GM21381 (cell line): ENCODE results near the gene ZNF625.
"Not testable (repeated sequence)": the region's sequence is repeated elsewhere in the genome, so short reads cannot be mapped to it uniquely, and the experiment has no call there.

Experiments
- ATAC-seq: cut with Tn5 transposase; IDR thresholded peaks from one replicate; pipeline ENCODE4 v1.9.1; 2021; ENCODE audit warnings: mild to moderate bottlenecking, moderate library complexity; ENCODE audit not compliant: unreplicated experiment

The ZNF625 gene

DNA sequence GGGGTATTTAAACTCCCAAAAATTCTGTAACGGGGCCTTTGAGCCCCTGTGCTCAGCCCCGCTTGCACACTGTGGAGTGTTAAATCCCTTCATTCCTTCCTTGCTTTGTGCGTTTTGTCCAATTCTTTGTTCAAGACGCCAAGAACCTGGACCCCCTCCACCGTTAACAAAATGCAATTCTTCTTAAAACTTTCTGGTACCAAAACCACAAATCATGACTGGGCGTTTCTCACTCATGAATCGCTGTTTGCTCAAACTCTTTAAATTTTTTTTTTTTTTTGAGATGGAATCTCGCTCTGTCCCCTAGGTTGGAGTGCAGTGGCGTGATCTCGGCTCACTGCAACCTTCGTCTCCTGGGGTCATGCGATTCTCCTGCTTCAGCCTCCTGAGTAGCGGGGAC is 17.3 kb downstream of the ZNF625 start:
- ATAC-seq: no peak

DNA sequence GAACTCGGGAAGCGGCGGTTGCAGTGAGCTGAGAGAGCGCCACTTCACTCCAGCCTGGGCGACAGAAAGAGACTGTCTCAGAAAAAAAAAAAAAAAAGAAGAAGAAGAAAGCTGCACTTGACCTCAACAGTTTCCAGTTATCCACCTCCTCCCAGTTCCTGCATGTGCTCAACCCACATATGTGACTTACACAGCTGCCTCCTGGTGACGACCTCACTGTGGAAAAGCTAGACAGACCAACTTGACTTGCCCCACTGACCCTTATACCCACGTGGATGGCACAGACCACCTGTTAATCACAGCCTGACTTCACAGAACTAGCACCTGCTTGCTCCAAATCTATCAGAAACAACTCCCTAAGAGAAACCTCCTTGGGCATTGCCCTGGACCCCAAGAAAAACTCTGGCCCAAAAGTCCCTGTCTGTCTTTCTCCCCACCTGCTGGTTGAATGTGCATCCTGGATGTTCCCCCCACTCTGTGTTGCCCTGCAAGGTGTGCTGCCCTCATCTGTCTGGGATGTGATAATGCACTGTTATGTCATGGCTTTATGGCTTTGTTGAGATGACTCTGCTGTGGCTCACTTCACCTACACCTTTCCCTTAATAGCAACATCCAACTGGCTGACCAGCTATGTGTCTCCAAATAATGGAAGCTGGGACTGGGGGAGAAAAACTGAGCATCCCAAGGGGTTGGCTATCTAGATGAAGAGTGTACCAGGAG is 19.2 kb downstream of the ZNF625 start:
- ATAC-seq: no peak

DNA sequence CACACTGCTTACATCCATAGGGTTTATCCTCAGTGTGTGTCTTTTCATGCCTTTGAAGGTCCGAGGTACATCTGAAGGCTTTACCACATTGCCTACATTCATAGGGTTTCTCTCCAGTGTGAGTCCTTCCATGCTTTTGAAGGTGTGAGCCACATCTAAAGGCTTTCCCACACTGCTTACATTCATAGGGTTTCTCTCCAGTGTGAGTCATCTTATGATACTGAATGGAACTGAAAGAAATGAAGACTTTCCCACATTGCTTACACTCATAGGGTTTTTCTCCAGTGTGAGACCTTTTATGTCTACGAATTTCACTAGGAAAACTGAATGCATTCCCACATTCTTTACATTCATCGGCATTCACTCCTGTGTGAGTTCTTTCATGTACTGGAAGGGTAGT is 23.5 kb downstream of the ZNF625 start:
- no peak for ATAC-seq

DNA sequence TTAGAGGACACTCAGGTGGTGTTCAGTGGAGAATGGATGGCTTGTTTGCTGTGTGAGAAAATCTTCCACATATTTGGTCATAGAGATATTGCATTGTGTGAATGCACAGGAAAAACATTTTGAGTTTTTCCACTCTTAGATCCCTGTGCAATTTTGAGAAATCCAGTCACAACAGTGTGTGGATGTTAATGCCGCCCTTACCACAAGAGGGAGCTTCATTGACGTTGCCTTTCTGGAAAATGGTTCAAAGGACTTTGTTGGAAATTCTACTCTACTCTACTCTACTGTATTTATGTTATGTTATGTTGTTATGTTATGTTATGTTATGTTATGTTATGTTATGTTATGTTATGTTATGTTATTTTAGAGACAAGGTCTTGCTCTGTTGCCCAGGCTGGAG is 29.8 kb downstream of the ZNF625 start:
- no peak for ATAC-seq

DNA sequence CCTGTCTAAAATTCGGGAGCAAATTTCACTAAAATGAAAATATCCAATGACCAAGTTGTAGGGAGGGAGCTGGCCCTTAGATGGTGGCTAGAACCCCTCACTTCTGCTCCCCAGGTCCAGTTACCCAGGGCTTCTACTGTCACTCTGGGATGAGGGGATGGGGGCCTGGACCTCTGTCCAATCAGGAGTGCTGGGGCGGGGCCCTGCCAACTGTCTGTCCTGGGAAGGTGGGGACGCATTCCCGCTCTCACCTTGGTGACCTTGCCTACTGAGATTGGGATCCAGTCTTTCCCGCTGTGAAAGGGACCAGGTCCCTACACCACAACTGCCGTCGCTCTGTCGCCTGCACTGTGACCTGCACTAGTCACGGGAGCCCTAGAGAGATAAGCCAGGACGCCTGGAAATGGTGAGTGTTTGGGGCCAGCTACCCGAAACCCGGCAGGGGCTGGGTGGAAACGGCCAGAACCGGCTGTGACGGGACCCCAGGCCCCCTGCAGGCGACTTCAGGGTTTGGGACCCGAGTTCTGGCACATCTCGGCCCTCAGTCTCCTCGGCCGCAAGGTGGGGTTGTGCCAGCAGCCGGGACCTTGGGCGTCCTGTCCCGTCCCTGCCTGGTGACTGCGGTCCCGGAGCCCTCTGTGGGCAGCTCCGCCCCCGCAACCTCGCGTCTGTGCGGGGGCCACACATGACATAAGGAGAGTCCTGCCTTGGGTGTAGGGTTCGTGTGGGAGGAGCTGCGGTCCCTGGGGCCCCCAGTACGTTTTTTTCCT is 39.1 kb downstream of the ZNF625 start:
- no peak for ATAC-seq

DNA sequence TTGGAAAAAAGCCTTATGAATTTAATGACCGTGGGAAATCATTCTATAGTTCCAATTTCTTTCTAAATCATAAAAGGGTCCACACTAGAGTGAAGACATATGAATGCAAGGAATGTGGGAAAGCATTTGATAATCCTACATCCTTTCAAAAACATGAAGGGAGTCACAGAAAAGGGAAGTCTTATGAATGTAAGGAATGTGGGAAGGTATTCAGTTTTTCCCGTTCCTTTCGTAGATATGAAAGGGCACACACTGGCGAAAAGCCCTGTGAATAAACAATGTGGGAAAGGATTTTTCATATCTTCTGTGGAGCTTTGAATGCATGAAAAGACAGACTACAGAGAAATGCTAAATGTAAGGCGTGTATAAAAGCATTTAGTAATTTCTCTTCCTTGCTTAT is 43.4 kb downstream of the ZNF625 start:
- no peak for ATAC-seq

DNA sequence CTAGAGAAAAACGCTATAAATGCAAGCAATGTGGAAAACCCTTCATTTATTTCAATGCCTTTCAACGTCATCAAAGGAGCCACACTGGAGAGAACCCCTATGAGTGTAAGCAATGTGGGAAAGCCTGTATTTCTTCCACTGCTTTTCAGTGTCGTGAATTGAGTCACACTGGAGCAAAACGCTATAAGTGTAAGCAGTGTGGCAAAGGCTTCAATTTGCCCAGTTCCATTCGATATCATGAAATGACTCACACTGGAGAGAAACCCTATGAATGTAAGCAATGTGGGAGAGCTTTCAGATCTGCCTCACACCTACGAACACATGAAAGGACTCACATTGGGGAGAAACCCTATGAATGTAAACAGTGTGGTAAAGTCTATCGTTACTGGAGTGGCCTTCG is 43.8 kb downstream of the ZNF625 start:
- no peak for ATAC-seq

DNA sequence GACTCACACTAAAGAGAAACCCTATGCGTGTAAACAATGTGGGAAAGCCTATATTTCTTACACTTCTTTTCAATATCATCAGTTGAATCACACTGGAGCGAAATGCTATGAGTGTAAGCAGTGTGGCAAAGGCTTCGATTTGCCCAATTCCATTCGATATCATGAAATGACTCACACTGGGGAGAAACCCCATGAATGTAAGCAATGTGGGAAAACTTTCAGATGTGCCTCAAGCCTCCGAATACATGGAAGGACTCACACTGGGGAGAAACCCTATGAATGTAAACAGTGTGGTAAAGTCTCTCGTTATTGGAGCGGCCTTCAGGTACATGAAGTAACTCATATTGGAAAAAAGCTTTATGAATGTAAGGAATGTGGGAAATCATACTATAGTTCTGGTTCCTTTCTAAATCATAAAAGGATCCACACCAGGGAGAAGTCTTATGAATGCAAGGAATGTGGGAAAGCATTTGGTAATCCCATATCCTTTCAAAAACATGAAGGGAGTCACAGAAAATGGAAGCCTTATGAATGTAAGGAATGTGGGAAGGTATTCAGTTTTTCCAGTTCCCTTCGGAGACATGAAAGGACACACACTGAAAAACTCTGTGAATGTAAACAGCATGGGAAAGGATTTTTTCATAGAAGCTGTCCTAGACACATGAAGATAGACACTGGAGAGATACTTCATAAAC is 44.4 kb downstream of the ZNF625 start:
- no peak for ATAC-seq

DNA sequence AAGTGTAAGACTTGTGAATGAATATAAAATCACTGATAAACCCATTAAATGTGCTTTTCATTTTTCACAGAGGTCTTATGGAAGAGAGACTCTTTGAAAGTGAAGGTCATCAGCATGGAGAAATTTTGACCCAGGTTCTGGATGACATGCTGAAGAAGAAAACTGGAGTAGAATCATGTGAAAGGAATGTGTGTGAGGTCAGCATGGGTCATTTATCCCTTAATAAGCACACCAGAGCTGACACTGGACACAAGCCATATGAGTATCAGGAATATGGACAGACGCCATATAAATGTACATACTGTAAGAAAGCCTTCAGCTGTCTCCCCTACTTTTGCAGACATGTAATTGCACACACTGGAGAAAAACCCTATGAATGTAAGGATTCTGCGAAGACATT is 45.4 kb downstream of the ZNF625 start:
- ATAC-seq: no peak

DNA sequence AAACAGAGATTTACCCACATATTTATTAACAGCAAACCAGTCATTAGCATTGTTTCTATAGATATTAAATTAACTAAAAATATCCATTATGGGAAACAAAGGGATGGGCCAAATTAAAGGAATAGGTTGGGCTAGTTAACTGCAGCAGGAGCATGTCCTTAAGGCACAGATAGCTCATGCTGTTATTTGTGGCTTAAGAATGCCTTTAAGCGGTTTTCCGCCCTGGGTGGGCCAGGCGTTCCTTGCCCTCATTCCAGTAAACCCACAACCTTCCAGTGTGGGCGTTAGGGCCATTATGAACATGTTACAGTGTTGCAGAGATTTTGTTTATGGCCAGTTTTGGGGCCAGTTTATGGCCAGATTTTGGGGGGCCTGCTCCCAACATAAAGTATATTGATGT is 52.6 kb downstream of the ZNF625 start:
- ATAC-seq: not testable (repeated sequence)

DNA sequence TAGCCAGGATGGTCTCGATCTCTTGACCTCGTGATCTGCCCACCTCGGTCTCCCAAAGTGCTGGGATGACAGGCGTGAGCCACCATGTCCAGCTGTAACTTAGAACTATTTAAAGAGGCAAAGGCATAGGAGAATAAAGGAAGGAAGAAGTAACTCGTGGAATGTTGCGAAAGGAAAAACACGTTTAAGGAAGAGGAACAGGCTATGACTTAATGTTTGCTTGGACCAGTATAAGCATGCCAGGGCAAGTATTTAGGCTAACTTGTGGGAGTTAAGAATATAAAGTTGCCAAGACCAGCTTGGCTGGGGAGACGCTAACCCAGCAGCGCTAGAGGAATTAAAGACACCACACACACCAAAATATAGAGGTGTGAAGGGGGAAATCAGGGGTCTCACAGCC is 58.5 kb downstream of the ZNF625 start:
- ATAC-seq: no peak

DNA sequence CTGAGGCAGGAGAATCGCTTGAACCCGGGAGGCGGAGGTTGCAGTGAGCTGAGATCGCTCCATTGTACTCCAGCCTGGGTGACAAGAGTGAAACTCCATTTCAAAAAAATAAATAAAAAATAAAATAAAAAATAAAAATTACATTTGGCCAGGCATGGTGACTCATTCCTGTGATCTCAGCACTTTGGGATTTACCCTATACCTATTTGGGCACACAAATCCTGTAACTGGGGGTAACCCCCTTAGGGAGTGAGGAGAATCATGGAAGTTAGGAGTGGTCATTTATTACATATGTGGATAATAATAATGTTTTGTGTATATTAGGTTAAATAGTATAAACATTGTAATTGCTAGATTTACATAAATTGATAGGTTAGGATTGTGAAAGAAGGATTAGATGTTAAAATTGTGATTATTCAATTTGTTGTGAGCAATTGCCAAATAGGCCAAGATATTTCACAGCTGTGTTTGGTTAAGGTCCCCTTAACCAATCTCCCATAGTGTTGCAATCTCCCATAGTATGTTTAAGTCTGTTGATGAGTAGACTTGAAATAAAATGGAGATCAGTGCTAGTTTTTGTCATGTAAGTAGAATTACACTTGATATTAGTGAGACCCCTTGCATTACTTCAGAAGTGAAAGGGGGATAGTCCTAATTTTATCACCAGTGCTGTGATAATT is 61.3 kb downstream of the ZNF625 start:
- no peak for ATAC-seq
